ENCODE results near the gene SPRED2. TPM values are rescaled to one million over a fixed set of nuclear protein-coding genes. Genes with fewer than 3 reads are reported as not detected.

Gene SPRED2
- total and polyA plus RNA-seq, 2 of the 8 experiments (the other 6 are each of a cell fraction or from before 2014, with no cell fraction given) = 15.3 to 22.5 TPM

- H2AK5ac ChIP-seq (ENCODE audit: low read depth, low read length) = no peak overlapping the region
- H3K4me1 ChIP-seq (replicated peaks in 1 of 4; ENCODE audit: control insufficient read depth in 3 of 4, insufficient read depth in 4 of 4, low read length in 3 of 4) = no peaks in the 10 kb centered on the region
- POLR2A ChIA-PET (ENCODE audit: partially characterized antibody) = no interaction called here
- FAIRE-seq (no peak), DNase-seq (ENCODE audit: low read depth in 1 of 2, low spot score in 2 of 2) (no peak)
- H4K5ac ChIP-seq (ENCODE audit: insufficient read length, low read depth, low read length) = no peak overlapping the region
- no peak overlapping the region for H3K4ac ChIP-seq (replicated peaks; ENCODE audit: insufficient read length, low read depth, low read length)
- no peak overlapping the region for H2AFZ ChIP-seq (ENCODE audit: low read length)
- H2BK120ac ChIP-seq (replicated peaks; ENCODE audit: low read depth, low read length) = no peak overlapping the region
- H3K79me1 ChIP-seq (ENCODE audit: low read depth, low read length) = no peaks in the 10 kb centered on the region
- no peaks in the 10 kb centered on the region for H3K27me3 ChIP-seq (replicated peaks in 1 of 4; ENCODE audit: control insufficient read depth in 3 of 4, extremely low read depth in 1 of 4, insufficient read depth in 3 of 4, low read length in 3 of 4)
- no peaks in the 10 kb centered on the region for H3K36me3 ChIP-seq (ENCODE audit: control insufficient read depth in 2 of 4, insufficient read depth in 4 of 4, low read length in 3 of 4)
- no peak overlapping the region for H3K9ac ChIP-seq (replicated peaks in 1 of 4; ENCODE audit: extremely low read depth in 1 of 4, low read depth in 3 of 4, low read length in 3 of 4)
- CTCF ChIA-PET (ENCODE audit: partially characterized antibody) = no interaction called here
- H3K79me2 ChIP-seq (ENCODE audit: control insufficient read depth in 1 of 2, insufficient read depth in 2 of 2, low read length in 2 of 2) = no peaks in the 10 kb centered on the region
- H3K23me2 ChIP-seq (ENCODE audit: low read depth, low read length) = no peaks in the 10 kb centered on the region
- no peak overlapping the region for H2BK20ac ChIP-seq (ENCODE audit: low read length)
- no peak overlapping the region for H3K4me3 ChIP-seq (ENCODE audit: extremely low read depth in 1 of 4, insufficient read depth in 2 of 4, low read depth in 3 of 4, low read length in 4 of 4)
- H4K20me1 ChIP-seq (replicated peaks in 1 of 2; ENCODE audit: control insufficient read depth in 1 of 2, insufficient read depth in 2 of 2, low read length in 2 of 2) = no peaks in the 10 kb centered on the region
- H2BK12ac ChIP-seq (ENCODE audit: low read depth, low read length) = no peak overlapping the region
- H3K23ac ChIP-seq (ENCODE audit: insufficient read length) = no peak overlapping the region
- WGBS, 2 experiments (ENCODE audit: extremely low coverage in 1 of 2, insufficient coverage in 1 of 2, insufficient read length in 1 of 2, insufficient replicate concordance in 2 of 2, low coverage in 1 of 2, low lambda C conversion rate in 2 of 2, missing lambda C conversion rate in 1 of 2) = 87% methylated on average over 3 of the region's 3 CpGs; no CpG with 5 or more reads in 1 of the 2 experiments
- H4K91ac ChIP-seq (replicated peaks; ENCODE audit: insufficient read length, low read length) = no peak overlapping the region
- no peak overlapping the region for H3K14ac ChIP-seq (ENCODE audit: insufficient read length)
- no peak overlapping the region for H4K8ac ChIP-seq (ENCODE audit: extremely low read depth, insufficient read depth, low read length)
- H3K18ac ChIP-seq (ENCODE audit: extremely low read depth, low read length) = no peak overlapping the region
- no peak overlapping the region for H3K4me2 ChIP-seq (ENCODE audit: insufficient read depth in 1 of 2, low read depth in 2 of 2, low read length in 2 of 2)
- no peaks in the 10 kb centered on the region for H3K9me3 ChIP-seq (ENCODE audit: insufficient read depth in 2 of 2, low read depth in 1 of 2, low read length in 1 of 2)
- H2BK5ac ChIP-seq (ENCODE audit: low read depth, low read length) = no peak overlapping the region
- H2BK15ac ChIP-seq (ENCODE audit: low read length) = no peak overlapping the region
- no peak overlapping the region for H3K27ac ChIP-seq (ENCODE audit: low read depth, low read length)
- H3K56ac ChIP-seq (replicated peaks; ENCODE audit: insufficient read length, low read depth, low read length) = no peak overlapping the region
- TF ChIP-seq PHF8 (conservative IDR thresholded peaks at IDR 0.05; ENCODE audit: low read depth, low read length) = no peak
- TF ChIP-seq EP300 (IDR thresholded peaks at IDR 0.05; ENCODE audit: borderline replicate concordance in 1 of 2, low read depth in 2 of 2, low read length in 2 of 2) = no peak
Observed at GRCh38 chr2:65471409-65471808, 39.0 kb upstream of the SPRED2 start.

All from H1 (cell line).